ENCODE data around the gene SMC1B.

Gene SMC1B

GRCh38 chr22:45314054-45314721 is 99.2 kb downstream of the SMC1B start:
- H3K27me3 ChIP-seq (ENCODE audit: insufficient read depth, low read length), result no peaks in the 10 kb centered on the region
- H3K79me2 ChIP-seq (ENCODE audit: insufficient read depth, low read length), result peaks cover 3% of the 10 kb centered on the region
- H3K9ac ChIP-seq (ENCODE audit: low read length), result no peak overlapping the region
- H3K27ac ChIP-seq (ENCODE audit: low read depth, low read length, poor library complexity, severe bottlenecking), result no peak overlapping the region
- H3K4me2 ChIP-seq (ENCODE audit: low read length), result no peak overlapping the region
- H2AFZ ChIP-seq (ENCODE audit: low read length), result no peak overlapping the region
- no peak overlapping the region for H3K4me3 ChIP-seq (ENCODE audit: low read depth, low read length, poor library complexity, severe bottlenecking)
- TF ChIP-seq EZH2 (IDR thresholded peaks at IDR 0.05; ENCODE audit: borderline replicate concordance, low read length) (no peak), CTCF (IDR thresholded peaks at IDR 0.05; ENCODE audit: low read length) (no peak)
- no peaks in the 10 kb centered on the region for H3K36me3 ChIP-seq (ENCODE audit: insufficient read depth, low read length)
- peaks cover 31% of the 10 kb centered on the region for H3K4me1 ChIP-seq (ENCODE audit: insufficient read depth, low read length, severe bottlenecking)
- H4K20me1 ChIP-seq (ENCODE audit: insufficient read depth, low read length), result no peaks in the 10 kb centered on the region
- H3F3A ChIP-seq (ENCODE audit: insufficient read depth, low read length), result no peaks in the 10 kb centered on the region
- no peaks in the 10 kb centered on the region for H3K9me3 ChIP-seq (ENCODE audit: low read length)
- H3K9me2 ChIP-seq (ENCODE audit: low read depth, low read length), result no peaks in the 10 kb centered on the region

GRCh38 chr22:45312856-45313255 is 100.5 kb downstream of the SMC1B start:
- Histone ChIP-seq H3K4me3 (ENCODE audit: low read depth, low read length, poor library complexity, severe bottlenecking) (no peak overlapping the region), H2AFZ (ENCODE audit: low read length) (no peak overlapping the region), H3K9ac (ENCODE audit: low read length) (no peak overlapping the region), H3K9me2 (ENCODE audit: low read depth, low read length) (no peaks in the 10 kb centered on the region), H4K20me1 (ENCODE audit: insufficient read depth, low read length) (no peaks in the 10 kb centered on the region), H3K4me1 (ENCODE audit: insufficient read depth, low read length, severe bottlenecking) (peaks cover 26% of the 10 kb centered on the region), H3K27me3 (ENCODE audit: insufficient read depth, low read length) (no peaks in the 10 kb centered on the region), H3F3A (ENCODE audit: insufficient read depth, low read length) (no peaks in the 10 kb centered on the region), H3K79me2 (ENCODE audit: insufficient read depth, low read length) (no peaks in the 10 kb centered on the region), H3K27ac (ENCODE audit: low read depth, low read length, poor library complexity, severe bottlenecking) (no peak overlapping the region), H3K4me2 (ENCODE audit: low read length) (no peak overlapping the region), H3K9me3 (ENCODE audit: low read length) (no peaks in the 10 kb centered on the region), H3K36me3 (ENCODE audit: insufficient read depth, low read length) (no peaks in the 10 kb centered on the region)
- no peak for TF ChIP-seq CTCF (IDR thresholded peaks at IDR 0.05; ENCODE audit: low read length)
- TF ChIP-seq EZH2 (IDR thresholded peaks at IDR 0.05; ENCODE audit: borderline replicate concordance, low read length), result no peak

GRCh38 chr22:45312415-45312814 is 101.0 kb downstream of the SMC1B start:
- Histone ChIP-seq H3K9me2 (ENCODE audit: low read depth, low read length) (no peaks in the 10 kb centered on the region), H3F3A (ENCODE audit: insufficient read depth, low read length) (no peaks in the 10 kb centered on the region), H3K4me1 (ENCODE audit: insufficient read depth, low read length, severe bottlenecking) (peaks cover 22% of the 10 kb centered on the region), H3K9me3 (ENCODE audit: low read length) (no peaks in the 10 kb centered on the region), H2AFZ (ENCODE audit: low read length) (no peak overlapping the region), H4K20me1 (ENCODE audit: insufficient read depth, low read length) (no peaks in the 10 kb centered on the region), H3K27ac (ENCODE audit: low read depth, low read length, poor library complexity, severe bottlenecking) (no peak overlapping the region), H3K27me3 (ENCODE audit: insufficient read depth, low read length) (no peaks in the 10 kb centered on the region), H3K9ac (ENCODE audit: low read length) (no peak overlapping the region), H3K4me2 (ENCODE audit: low read length) (no peak overlapping the region), H3K36me3 (ENCODE audit: insufficient read depth, low read length) (no peaks in the 10 kb centered on the region), H3K4me3 (ENCODE audit: low read depth, low read length, poor library complexity, severe bottlenecking) (no peak overlapping the region), H3K79me2 (ENCODE audit: insufficient read depth, low read length) (no peaks in the 10 kb centered on the region)
- TF ChIP-seq CTCF (IDR thresholded peaks at IDR 0.05; ENCODE audit: low read length), result no peak
- no peak for TF ChIP-seq EZH2 (IDR thresholded peaks at IDR 0.05; ENCODE audit: borderline replicate concordance, low read length)
